ENCODE results near the gene DVL1. TPM values are rescaled to one million over a fixed set of nuclear protein-coding genes. Genes with fewer than 3 reads are reported as not detected.

The DVL1 gene
- total and polyA plus RNA-seq, 9 of the 15 experiments (the other 6 are each of a cell fraction or from before 2014, with no cell fraction given), result 0.62 to 135 (median 24.3) TPM

DNA sequence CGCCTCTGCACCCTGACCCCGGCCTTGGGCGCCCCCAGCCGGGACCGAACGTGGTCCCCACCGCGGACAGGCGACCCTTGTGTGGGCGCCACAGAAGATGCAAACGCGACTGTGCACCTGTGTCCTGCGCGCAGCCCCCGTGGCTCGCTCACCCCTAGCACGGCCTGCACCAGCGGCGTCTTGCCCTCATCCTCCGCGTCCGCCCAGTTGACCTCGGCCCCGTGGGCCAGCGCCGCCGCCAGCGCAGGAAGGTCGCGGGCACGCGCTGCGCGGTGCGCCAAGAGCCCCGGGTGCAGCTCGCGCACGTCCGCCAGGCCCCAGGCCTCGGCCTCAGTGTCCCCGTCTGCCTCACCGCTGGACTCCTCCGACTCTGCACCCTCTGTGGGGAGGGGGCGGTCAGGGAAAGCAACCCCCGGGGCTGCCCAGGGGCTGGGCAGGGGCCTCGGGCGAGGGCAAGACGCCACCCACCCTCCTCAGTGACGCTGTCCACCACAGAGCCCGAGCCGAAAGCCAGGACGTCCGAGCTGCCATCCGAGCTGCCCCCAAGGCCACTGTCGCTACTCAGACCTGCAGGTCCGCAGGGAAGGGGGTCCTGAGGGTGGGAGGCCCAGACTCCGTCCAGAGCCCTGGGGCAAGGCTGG, 54.8 kb downstream of the DVL1 start (continued):
- TF ChIP-seq ERF (CRISPR knock-in tag; IDR thresholded peaks at IDR 0.05) (peak; percentile 20; the same call in 1 of the 2 replicates), ZNF197 (CRISPR knock-in tag; IDR thresholded peaks at IDR 0.05; ENCODE audit: low read depth) (no peak), HNRNPL (IDR thresholded peaks at IDR 0.05; ENCODE audit: low read depth, low read length) (peak; percentile 52; the same call in 1 of the 2 replicates), SLC30A9 (CRISPR knock-in tag; IDR thresholded peaks at IDR 0.05) (no peak)
- TF ChIP-seq, protein P1, sequence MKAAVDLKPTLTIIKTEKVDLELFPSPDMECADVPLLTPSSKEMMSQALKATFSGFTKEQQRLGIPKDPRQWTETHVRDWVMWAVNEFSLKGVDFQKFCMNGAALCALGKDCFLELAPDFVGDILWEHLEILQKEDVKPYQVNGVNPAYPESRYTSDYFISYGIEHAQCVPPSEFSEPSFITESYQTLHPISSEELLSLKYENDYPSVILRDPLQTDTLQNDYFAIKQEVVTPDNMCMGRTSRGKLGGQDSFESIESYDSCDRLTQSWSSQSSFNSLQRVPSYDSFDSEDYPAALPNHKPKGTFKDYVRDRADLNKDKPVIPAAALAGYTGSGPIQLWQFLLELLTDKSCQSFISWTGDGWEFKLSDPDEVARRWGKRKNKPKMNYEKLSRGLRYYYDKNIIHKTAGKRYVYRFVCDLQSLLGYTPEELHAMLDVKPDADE (conservative IDR thresholded peaks at IDR 0.05; ENCODE audit: control insufficient read depth, low read depth, low read length), result no peak

- BruUV-seq (replicated peaks), result no TSS peak
- peak overlapping the region; percentile 54; the same call in 2 of the 3 replicates for H3K27ac ChIP-seq (ENCODE audit: extremely low read depth, low read depth, low read length)
- ATAC-seq (peak; percentile 92), DNase-seq (ENCODE audit: extremely low read depth in 1 of 4, low spot score in 3 of 4) (peak; percentile 90 to 99 (median 98)), FAIRE-seq (peak; percentile 35)
- ChIA-PET CTCF (ENCODE audit: low intra/inter-chr PET ratio) (no interaction called here), POLR2A (interaction anchor here (0.6 to 1.2 kb wide), 2 partner anchors 11 to 25 kb away, joined by 3 read pairs; no protein-coding TSS in a partner anchor)
- H3K9me1 ChIP-seq (ENCODE audit: control insufficient read depth, insufficient read depth, low read length), result peaks cover 8% of the 10 kb centered on the region
- H4K20me1 ChIP-seq (replicated peaks; ENCODE audit: control insufficient read depth, insufficient read depth, low read length), result peaks cover 16% of the 10 kb centered on the region; the same call in 1 of the 2 replicates
- peak overlapping the region; percentile 67; the same call in 1 of the 2 replicates for H2AFZ ChIP-seq (ENCODE audit: low read depth, low read length)
- H3K79me2 ChIP-seq (ENCODE audit: control insufficient read depth, insufficient read depth, low read length), result no peaks in the 10 kb centered on the region
- intact Hi-C loops (cut with micrococcal nuclease), result loop anchor here (2.0 to 10.0 kb wide), 2 partner anchors 177 to 309 kb away; partner anchors contain the start of genes C1orf159 and PERM1
- H3K36me3 ChIP-seq (ENCODE audit: control insufficient read depth, insufficient read depth, low read length), result peaks cover 17% of the 10 kb centered on the region; the same call in 1 of the 3 replicates
- H3K27me3 ChIP-seq (ENCODE audit: control insufficient read depth in 2 of 2, insufficient read depth in 2 of 2, low read length in 2 of 2), result peaks cover 0 to 3% of the 10 kb centered on the region in 2 experiments; a peak in 1 of 5 replicates
- H3K4me1 ChIP-seq (replicated peaks in 1 of 2; ENCODE audit: control insufficient read depth in 2 of 2, insufficient read depth in 2 of 2, low read length in 2 of 2), result peaks cover 5 to 71% of the 10 kb centered on the region in 2 experiments; a peak in 3 of 5 replicates
- H3K9ac ChIP-seq (ENCODE audit: insufficient read depth in 1 of 2, low read depth in 2 of 2, low read length in 2 of 2), result peak overlapping the region in 1 of 2 experiments; percentile 84; a peak in 3 of 4 replicates
- peak overlapping the region; percentile 81 for H3K4me2 ChIP-seq (ENCODE audit: insufficient read depth, low read length)
- WGBS (ENCODE audit: insufficient coverage, low coverage, missing lambda C conversion rate), result 22% methylated on average over 64 of the region's 94 CpGs
- peak overlapping the region; percentile 51 for H3K4me3 ChIP-seq
- in situ Hi-C loops (cut with MboI), result no loop called here
- H3K9me3 ChIP-seq (replicated peaks; ENCODE audit: control insufficient read depth, insufficient read depth, low read depth, low read length), result no peaks in the 10 kb centered on the region
- TF ChIP-seq FOXK2 (conservative IDR thresholded peaks at IDR 0.05 in 1 of 2, IDR thresholded peaks at IDR 0.05 in 1 of 2; ENCODE audit: low read depth in 2 of 2) (no peak), KLF1 (tag; IDR thresholded peaks at IDR 0.05) (no peak), HDAC1 (IDR thresholded peaks at IDR 0.05) (peak in 1 of 2 experiments; percentile 49; a peak in 1 of 4 replicates), MTA1 (IDR thresholded peaks at IDR 0.05; ENCODE audit: borderline replicate concordance) (no peak), CXXC5 (CRISPR knock-in tag; IDR thresholded peaks at IDR 0.05) (peak; percentile 42), CTCF (IDR thresholded peaks at IDR 0.05 in 2 of 3, conservative IDR thresholded peaks at IDR 0.05 in 1 of 3; ENCODE audit: insufficient read depth in 2 of 3, low read depth in 1 of 3, low read length in 3 of 3) (no peak)
- TF ChIP-seq, protein P2, sequence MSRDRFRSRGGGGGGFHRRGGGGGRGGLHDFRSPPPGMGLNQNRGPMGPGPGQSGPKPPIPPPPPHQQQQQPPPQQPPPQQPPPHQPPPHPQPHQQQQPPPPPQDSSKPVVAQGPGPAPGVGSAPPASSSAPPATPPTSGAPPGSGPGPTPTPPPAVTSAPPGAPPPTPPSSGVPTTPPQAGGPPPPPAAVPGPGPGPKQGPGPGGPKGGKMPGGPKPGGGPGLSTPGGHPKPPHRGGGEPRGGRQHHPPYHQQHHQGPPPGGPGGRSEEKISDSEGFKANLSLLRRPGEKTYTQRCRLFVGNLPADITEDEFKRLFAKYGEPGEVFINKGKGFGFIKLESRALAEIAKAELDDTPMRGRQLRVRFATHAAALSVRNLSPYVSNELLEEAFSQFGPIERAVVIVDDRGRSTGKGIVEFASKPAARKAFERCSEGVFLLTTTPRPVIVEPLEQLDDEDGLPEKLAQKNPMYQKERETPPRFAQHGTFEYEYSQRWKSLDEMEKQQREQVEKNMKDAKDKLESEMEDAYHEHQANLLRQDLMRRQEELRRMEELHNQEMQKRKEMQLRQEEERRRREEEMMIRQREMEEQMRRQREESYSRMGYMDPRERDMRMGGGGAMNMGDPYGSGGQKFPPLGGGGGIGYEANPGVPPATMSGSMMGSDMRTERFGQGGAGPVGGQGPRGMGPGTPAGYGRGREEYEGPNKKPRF (IDR thresholded peaks at IDR 0.05; ENCODE audit: low read depth, low read length), result no peak
Measured at GRCh38 chr1:1293263-1294249, 55.7 kb downstream of the DVL1 start.
